Neural progenitor cell (in vitro differentiated cells): ENCODE data around the gene SQOR. TPM values are rescaled to one million over a fixed set of nuclear protein-coding genes. Genes with fewer than 3 reads are reported as not detected.

Experiments
- DNase-seq: peaks from one replicate; pipeline ENCODE4 v3.0.0-alpha.2; 2016; ENCODE audit warnings: low spot score
- H2AFZ ChIP-seq: fragments of 200-600 bp; sonication (generic); replicated peaks from 2 replicates; pipeline ENCODE4 v1.6.1; 2016; ENCODE audit warnings: antibody characterized with exemption
- H3F3A ChIP-seq: fragments of 200-600 bp; sonication (generic); 2 replicates; pipeline ENCODE4 v1.6.1; 2016; ENCODE audit warnings: antibody characterized with exemption, low read depth
- H3K27ac ChIP-seq: fragments of 200-600 bp; sonication (generic); 2 replicates; pipeline ENCODE4 v1.5.1; 2016; ENCODE audit warnings: mild to moderate bottlenecking
- H3K27me3 ChIP-seq: fragments of 200-600 bp; sonication (generic); 2 replicates; pipeline ENCODE4 v1.6.1; 2016; ENCODE audit warnings: mild to moderate bottlenecking, moderate library complexity
- H3K36me3 ChIP-seq: fragments of 200-600 bp; sonication (generic); 2 replicates; pipeline ENCODE4 v1.5.1; 2016
- H3K4me1 ChIP-seq: fragments of 200-600 bp; sonication (generic); 2 replicates; pipeline ENCODE4 v1.6.1; 2016; ENCODE audit warnings: mixed run types
- H3K4me2 ChIP-seq: fragments of 200-600 bp; sonication (generic); 2 replicates; pipeline ENCODE4 v1.6.1; 2016
- H3K4me3 ChIP-seq: fragments of 200-600 bp; sonication (generic); 2 replicates; pipeline ENCODE4 v1.5.1; 2016
- H3K79me2 ChIP-seq: fragments of 200-600 bp; sonication (generic); 2 replicates; pipeline ENCODE4 v1.6.1; 2016; ENCODE audit warnings: low read depth
- H3K9ac ChIP-seq: fragments of 200-600 bp; sonication (generic); 2 replicates; pipeline ENCODE4 v1.6.1; 2016
- H3K9me3 ChIP-seq: fragments of 200-600 bp; sonication (generic); 2 replicates; pipeline ENCODE4 v1.5.1; 2016; ENCODE audit warnings: low read depth
- H4K20me1 ChIP-seq: fragments of 200-600 bp; sonication (generic); 2 replicates; pipeline ENCODE4 v1.6.1; 2016; ENCODE audit warnings: low read depth
- H3K27ac Mint-ChIP-seq: 3 replicates; pipeline ENCODE4 v1.8.0; 2021; ENCODE audit warnings: mixed read lengths
- H3K27me3 Mint-ChIP-seq: 2 replicates; pipeline ENCODE4 v1.8.0; 2022; ENCODE audit warnings: low read depth, mild to moderate bottlenecking, inconsistent platforms, moderate library complexity, mixed read lengths; ENCODE audit not compliant: insufficient read depth
- H3K36me3 Mint-ChIP-seq: 3 replicates; pipeline ENCODE4 v1.8.0; 2021; ENCODE audit warnings: mixed read lengths
- H3K4me1 Mint-ChIP-seq: 3 replicates; pipeline ENCODE4 v1.8.0; 2021; ENCODE audit warnings: mixed read lengths
- H3K4me3 Mint-ChIP-seq: 3 replicates; pipeline ENCODE4 v1.8.0; 2021; ENCODE audit warnings: mild to moderate bottlenecking, moderate library complexity, mixed read lengths
- H3K9me3 Mint-ChIP-seq: 3 replicates; pipeline ENCODE4 v1.8.0; 2020; ENCODE audit warnings: mixed read lengths
- CTCF ChIP-seq: fragments of 200-600 bp; sonication (generic); IDR thresholded peaks from 2 replicates; pipeline ENCODE4 v1.5.1; 2017; ENCODE audit warnings: antibody characterized with exemption, mild to moderate bottlenecking
- EZH2 ChIP-seq: fragments of 200-600 bp; sonication (generic); IDR thresholded peaks from 2 replicates; pipeline ENCODE4 v1.6.1; 2017; ENCODE audit warnings: antibody characterized with exemption, mild to moderate bottlenecking, moderate library complexity
- EZH2phosphoT487 ChIP-seq: fragments of 200-600 bp; sonication (generic); IDR thresholded peaks from 2 replicates; pipeline ENCODE4 v1.6.1; 2017; ENCODE audit warnings: antibody characterized with exemption
- small RNA-seq: library from RNA; depleted of rRNA; stranded (forward); fragments of <200 nt; gene quantifications from one replicate; pipeline ENCODE3, GENCODE V24; 2015
- total RNA-seq: library from RNA; depleted of rRNA; stranded (reverse); fragments of >200 nt; gene quantifications from 2 replicates; pipeline ENCODE4 v1.2.3, GENCODE V29; 2015; ENCODE audit warnings: low replicate concordance

The SQOR gene
- total RNA-seq, 1 donor from 2014 or later = 0.73 TPM

GRCh38 chr15:45732662-45733061 is 97.8 kb downstream of the SQOR start:
- peaks cover 14% of the 10 kb centered on the region for H3K4me1 ChIP-seq
- no peaks in the 10 kb centered on the region for H3F3A ChIP-seq
- no peak overlapping the region for H3K4me3 ChIP-seq
- Mint-ChIP-seq H3K36me3 (no peaks in the 10 kb centered on the region), H3K9me3 (no peaks in the 10 kb centered on the region), H3K27ac (peak overlapping the region; percentile 48), H3K4me3 (no peak overlapping the region), H3K27me3 (peaks cover 6% of the 10 kb centered on the region), H3K4me1 (peaks cover 25% of the 10 kb centered on the region)
- DNase-seq = peak; percentile 57
- H3K9ac ChIP-seq = no peak overlapping the region
- no peak for TF ChIP-seq CTCF
- TF ChIP-seq EZH2 = no peak
- TF ChIP-seq EZH2phosphoT487 = no peak
- H3K27ac ChIP-seq = no peak overlapping the region
- no peaks in the 10 kb centered on the region for H3K36me3 ChIP-seq
- no peaks in the 10 kb centered on the region for H3K9me3 ChIP-seq
- H3K27me3 ChIP-seq = no peaks in the 10 kb centered on the region
- no peaks in the 10 kb centered on the region for H3K79me2 ChIP-seq
- no peak overlapping the region for H3K4me2 ChIP-seq
- no peaks in the 10 kb centered on the region for H4K20me1 ChIP-seq
- H2AFZ ChIP-seq = peak overlapping the region; percentile 47

GRCh38 chr15:45734260-45734711 is 99.5 kb downstream of the SQOR start:
- peaks cover 14% of the 10 kb centered on the region for H3K4me1 ChIP-seq
- H4K20me1 ChIP-seq = no peaks in the 10 kb centered on the region
- no peak overlapping the region for H3K27ac ChIP-seq
- no peak overlapping the region for H3K4me3 ChIP-seq
- Mint-ChIP-seq H3K4me1 (peaks cover 16% of the 10 kb centered on the region), H3K27ac (no peak overlapping the region), H3K27me3 (peaks cover 4% of the 10 kb centered on the region), H3K9me3 (no peaks in the 10 kb centered on the region), H3K4me3 (no peak overlapping the region), H3K36me3 (no peaks in the 10 kb centered on the region)
- no peak overlapping the region for H3K9ac ChIP-seq
- no peaks in the 10 kb centered on the region for H3F3A ChIP-seq
- no peak overlapping the region for H3K4me2 ChIP-seq
- H3K9me3 ChIP-seq = no peaks in the 10 kb centered on the region
- no peak for DNase-seq
- no peaks in the 10 kb centered on the region for H3K36me3 ChIP-seq
- no peaks in the 10 kb centered on the region for H3K27me3 ChIP-seq
- TF ChIP-seq EZH2 (no peak), CTCF (no peak), EZH2phosphoT487 (no peak)
- H2AFZ ChIP-seq = no peak overlapping the region
- H3K79me2 ChIP-seq = no peaks in the 10 kb centered on the region

Small RNAs within 50 kb of the gene (small RNA-seq; reads per million reads assigned to genes)
- not detected for gene RF00019

Other genes starting within 250 kb of the SQOR start
- 0.02 and 0.19 TPM in 2 replicates for gene SLC30A4, start 112.3 kb upstream of the SQOR start, total RNA-seq
- gene BLOC1S6, start 47.6 kb upstream of the SQOR start, total RNA-seq = 46.6 and 64.6 TPM in 2 replicates